HepG2 (cell line): ENCODE results near the gene STK39. TPM values are rescaled to one million over a fixed set of nuclear protein-coding genes. Genes with fewer than 3 reads are reported as not detected.

Source experiments
- ATAC-seq: fragments of 200-7000 bp; cut with Tn5 transposase; 3 replicates; pipeline ENCODE4 v1.9.1; 2020; ENCODE audit warnings: mild to moderate bottlenecking, moderate library complexity
- BruUV-seq: library from RNA; stranded (reverse); fragments of 400-500 nt; replicated peaks from 2 replicates; lab custom pipeline; 2021; lab: Mats Ljungman, UMichigan
- CTCF ChIA-PET: fragments of 300-600 bp; formaldehyde crosslinking; extraction: SDS; loops from one replicate; lab custom pipeline; 2021; ENCODE audit warnings: low total read pairs, inconsistent platforms, low intra/inter-chr PET ratio; lab: Yijun Ruan, JAX
- POLR2A ChIA-PET: fragments of 350-600 bp; sonication (Branson Sonifier 250); formaldehyde crosslinking; loops from one replicate; lab custom pipeline; 2020; ENCODE audit warnings: antibody characterized with exemption, inconsistent platforms; lab: Yijun Ruan, JAX
- DNase-seq: peaks from one replicate; pipeline ENCODE4 v3.0.0-alpha.2; 2015; ENCODE audit warnings: low spot score
- FAIRE-seq: peaks from 3 replicates; lab custom pipeline; 2011; peaks lifted over from hg19 to GRCh38; lab: Jason Lieb, UNC
- H2AFZ ChIP-seq: one replicate; pipeline ENCODE4 v1.6.1; 2011; ENCODE audit warnings: low read length, inconsistent platforms
- H3K27ac ChIP-seq: fragments of 300-600 bp; 3 replicates; pipeline ENCODE4 v1.8.0; 2011; ENCODE audit warnings: mixed run types, mild to moderate bottlenecking, mixed read lengths, low read length, inconsistent platforms; ENCODE audit not compliant: insufficient read depth; ENCODE audit errors: extremely low read length
- H3K27me3 ChIP-seq, 2 experiments: fragments of 200-600 bp in 1 of 2; 2 replicates in 1 of 2; 3 replicates in 1 of 2; pipeline versions ENCODE4 v1.6.0 to v1.8.0; 2011; ENCODE audit warnings: low read length in 2 of 2, mild to moderate bottlenecking in 2 of 2, moderate library complexity in 2 of 2, inconsistent platforms in 1 of 2; ENCODE audit not compliant: insufficient read depth in 2 of 2, control insufficient read depth in 1 of 2
- H3K36me3 ChIP-seq, 2 experiments: fragments of 200-600 bp in 1 of 2; replicated peaks in 1 of 2; 2 replicates in 1 of 2; 3 replicates in 1 of 2; pipeline versions ENCODE4 v1.5.1 to v1.8.0; 2011; ENCODE audit warnings: low read length in 2 of 2, inconsistent platforms in 1 of 2; ENCODE audit not compliant: insufficient read depth in 2 of 2, control insufficient read depth in 1 of 2
- H3K4me1 ChIP-seq: 2 replicates; pipeline ENCODE4 v1.5.1; 2012; ENCODE audit warnings: low read length, inconsistent platforms; ENCODE audit not compliant: insufficient read depth
- H3K4me2 ChIP-seq: 2 replicates; pipeline ENCODE4 v1.6.0; 2011; ENCODE audit warnings: low read depth, low read length, inconsistent platforms
- H3K4me3 ChIP-seq, 3 experiments: fragments of 200-600 bp in 1 of 3; sonication (generic), shearing (Covaris generic) in 1 of 3; replicated peaks in 1 of 3; 2 replicates each; pipeline ENCODE4 v1.5.1; 2011 to 2016; ENCODE audit warnings: low read length in 3 of 3, inconsistent platforms in 2 of 3, low read depth in 2 of 3, mild to moderate bottlenecking in 2 of 3, control low read depth in 1 of 3, mixed read lengths in 1 of 3; ENCODE audit not compliant: insufficient read depth in 1 of 3
- H3K79me2 ChIP-seq: one replicate; pipeline ENCODE4 v1.6.1; 2011; ENCODE audit warnings: low read length, inconsistent platforms; ENCODE audit not compliant: insufficient read depth
- H3K9ac ChIP-seq: 2 replicates; pipeline ENCODE4 v1.6.0; 2011; ENCODE audit warnings: mild to moderate bottlenecking, low read depth, low read length, inconsistent platforms; ENCODE audit not compliant: insufficient read depth
- H3K9me3 ChIP-seq: 2 replicates; pipeline ENCODE4 v1.5.1; 2012; ENCODE audit warnings: mild to moderate bottlenecking, low read length
- H4K20me1 ChIP-seq: 2 replicates; pipeline ENCODE4 v1.6.0; 2011; ENCODE audit warnings: inconsistent platforms, mild to moderate bottlenecking, low read length, moderate library complexity; ENCODE audit not compliant: insufficient read depth
- ATF5 ChIP-seq: sonication (generic); formaldehyde crosslinking; IDR thresholded peaks from 2 replicates; pipeline ENCODE4 v1.4.0; 2020; ENCODE audit warnings: mild to moderate bottlenecking, low read depth, missing genetic modification reagents
- DMTF1 ChIP-seq: sonication (generic); formaldehyde crosslinking; IDR thresholded peaks from 2 replicates; pipeline ENCODE4 v1.4.0; 2020; ENCODE audit warnings: mild to moderate bottlenecking, missing genetic modification reagents
- DNMT3B ChIP-seq: conservative IDR thresholded peaks from 2 replicates; pipeline ENCODE4 v1.6.1; 2016; ENCODE audit warnings: missing biosample characterization, control low read depth
- GFI1 ChIP-seq: sonication (generic); formaldehyde crosslinking; IDR thresholded peaks from 2 replicates; pipeline ENCODE4 v1.5.0; 2020; ENCODE audit warnings: missing genetic modification reagents, mild to moderate bottlenecking, borderline replicate concordance
- HOXD1 ChIP-seq: sonication (generic); formaldehyde crosslinking; IDR thresholded peaks from 2 replicates; pipeline ENCODE4 v1.5.0; 2020; ENCODE audit warnings: missing genetic modification reagents
- MAFK ChIP-seq, 2 experiments: IDR thresholded peaks in 1 of 2; conservative IDR thresholded peaks in 1 of 2; 2 replicates each; pipeline ENCODE4 v1.6.1; 2011; ENCODE audit warnings: improper control_type of control experiment in 2 of 2, low read length in 2 of 2
- PHF21A ChIP-seq: sonication (generic); formaldehyde crosslinking; IDR thresholded peaks from 2 replicates; pipeline ENCODE4 v1.5.0; 2020; ENCODE audit warnings: mild to moderate bottlenecking, missing genetic modification reagents
- RBAK ChIP-seq: sonication (generic); formaldehyde crosslinking; IDR thresholded peaks from 2 replicates; pipeline ENCODE4 v1.5.1; 2020; ENCODE audit warnings: mild to moderate bottlenecking, missing genetic modification reagents
- RBM22 ChIP-seq: fragments of 200-400 bp; formaldehyde crosslinking; optimal IDR thresholded peaks from 2 replicates; pipeline ENCODE3; 2017; ENCODE audit warnings: mild to moderate bottlenecking, low read length, moderate library complexity
- SYNCRIP ChIP-seq: fragments of 200-400 bp; formaldehyde crosslinking; IDR thresholded peaks from 2 replicates; pipeline ENCODE4 v1.6.1; 2018; ENCODE audit warnings: mild to moderate bottlenecking, low read depth, low read length; ENCODE audit not compliant: insufficient read depth
- TBP ChIP-seq: sonication (generic); formaldehyde crosslinking; IDR thresholded peaks from 2 replicates; pipeline ENCODE4 v1.5.0; 2020; ENCODE audit warnings: missing genetic modification reagents
- ZBTB3 ChIP-seq: sonication (generic); formaldehyde crosslinking; IDR thresholded peaks from 2 replicates; pipeline ENCODE4 v1.4.0; 2020; ENCODE audit warnings: low read depth, mild to moderate bottlenecking, moderate library complexity, missing genetic modification reagents, borderline replicate concordance
- ZBTB38 ChIP-seq: sonication (generic); formaldehyde crosslinking; IDR thresholded peaks from 2 replicates; pipeline ENCODE4 v1.5.1; 2020; ENCODE audit warnings: mild to moderate bottlenecking, missing genetic modification reagents
- ZFP62 ChIP-seq: sonication (generic); formaldehyde crosslinking; IDR thresholded peaks from 2 replicates; pipeline ENCODE4 v1.4.0; 2020; ENCODE audit warnings: missing genetic modification reagents
- ZMYM3 ChIP-seq: sonication (generic); formaldehyde crosslinking; IDR thresholded peaks from 2 replicates; pipeline ENCODE4 v1.5.1; 2020; ENCODE audit warnings: mild to moderate bottlenecking, missing genetic modification reagents
- ZNF772 ChIP-seq: sonication (generic); formaldehyde crosslinking; IDR thresholded peaks from 2 replicates; pipeline ENCODE4 v1.5.0; 2020; ENCODE audit warnings: mild to moderate bottlenecking, missing genetic modification reagents
- ZNF878 ChIP-seq: sonication (generic); formaldehyde crosslinking; IDR thresholded peaks from 2 replicates; pipeline ENCODE4 v1.8.1; 2023; ENCODE audit warnings: mild to moderate bottlenecking, missing genetic modification reagents, moderate library complexity
- WGBS: methylation state at CpG from one replicate; pipeline ENCODE4 v1.1.6; 2017; ENCODE audit warnings: low lambda C conversion rate; 5-methylcytosine and 5-hydroxymethylcytosine counted together
- in situ Hi-C: cut with HindIII; loops from 2 replicates; pipeline ENCODE4 v1.10.0; 2017; ENCODE audit warnings: low pct_unique_long_range_greater_than_20kb; ENCODE audit not compliant: extremely low pct_ligation_motif_present
- intact Hi-C: fragments of 100-400 bp; cut with micrococcal nuclease; formaldehyde crosslinking; loops from one replicate; pipeline ENCODE4 v1.10.0; 2022; ENCODE audit not compliant: unreplicated experiment
- polyA plus RNA-seq, 8 experiments: library from polyadenylated mRNA; depleted of rRNA in 3 of 8; stranded (reverse) in 7 of 8; unstranded in 1 of 8; fragments of >200 nt; fragmentation: Illumina TruSeq in 4 of 8; extraction: Trizol in 4 of 8; gene quantifications; 2 replicates each; pipeline versions ENCODE4 v1.2.1 to v1.2.3, GENCODE V29; 2011 to 2016; ENCODE audit warnings: low read depth in 4 of 8, missing spikeins in 1 of 8, mixed read lengths in 1 of 8; ENCODE audit not compliant: insufficient read depth in 1 of 8
- total RNA-seq, 5 experiments: library from RNA; depleted of rRNA; stranded (reverse); fragments of >200 nt; fragmentation: Illumina TruSeq; extraction: Trizol; gene quantifications; 2 replicates each; pipeline ENCODE4 v1.2.3, GENCODE V29; 2016; ENCODE audit warnings: low read depth in 1 of 5

The STK39 gene
- total and polyA plus RNA-seq, 2 of the 13 experiments (the other 11 are each of a cell fraction or from before 2014, with no cell fraction given) = 27.3 to 38.4 TPM

- in situ Hi-C loops (no loop called here), intact Hi-C loops (no loop called here)
- Histone ChIP-seq H3K9me3 (no peaks in the 10 kb centered on the region), H3K27ac (no peak overlapping the region), H3K36me3 (peaks cover 0 to 16% of the 10 kb centered on the region in 2 experiments; a peak in 3 of 5 replicates), H3K4me2 (no peak overlapping the region), H3K27me3 (no peaks in the 10 kb centered on the region), H3K4me1 (peaks cover 26% of the 10 kb centered on the region), H4K20me1 (no peaks in the 10 kb centered on the region), H3K79me2 (peaks cover 10% of the 10 kb centered on the region), H3K4me3 (no peak overlapping the region), H3K9ac (no peak overlapping the region), H2AFZ (no peak overlapping the region)
- ChIA-PET CTCF (no interaction called here), POLR2A (no interaction called here)
- peak; percentile 98 for TF ChIP-seq RBAK
- 0 out of 2 replicates have a peak, but pooled peaks have one; percentile 19 for TF ChIP-seq ZNF878
- TF ChIP-seq DNMT3B = no peak
- no peak for DNase-seq
- no TSS peak for BruUV-seq
- no peak for FAIRE-seq
- ATAC-seq = no peak
- WGBS = 96% methylated on average over 5 of the region's 5 CpGs
Measured at GRCh38 chr2:168230389-168230788, 17.0 kb downstream of the STK39 start.

GRCh38 chr2:168224346-168224745 is 23.0 kb downstream of the STK39 start:
- ATAC-seq = no peak
- Histone ChIP-seq H3K4me3 (no peak overlapping the region), H3K27me3 (no peaks in the 10 kb centered on the region), H3K36me3 (peaks cover 0 to 5% of the 10 kb centered on the region in 2 experiments; a peak in 1 of 5 replicates), H3K4me1 (peaks cover 64% of the 10 kb centered on the region), H2AFZ (no peak overlapping the region), H4K20me1 (no peaks in the 10 kb centered on the region), H3K4me2 (no peak overlapping the region), H3K27ac (no peak overlapping the region), H3K9me3 (no peaks in the 10 kb centered on the region), H3K9ac (no peak overlapping the region), H3K79me2 (peaks cover 12% of the 10 kb centered on the region)
- ChIA-PET CTCF (no interaction called here), POLR2A (no interaction called here)
- 97% methylated on average over 2 of the region's 2 CpGs for WGBS
- FAIRE-seq = no peak
- DNase-seq = no peak
- in situ Hi-C loops (no loop called here), intact Hi-C loops (no loop called here)
- BruUV-seq = no TSS peak
- TF ChIP-seq PHF21A (CRISPR knock-in tag) (no peak), DMTF1 (no peak), ZNF772 (CRISPR knock-in tag) (no peak), RBM22 (no peak), SYNCRIP (no peak), ZMYM3 (CRISPR knock-in tag) (no peak), ATF5 (CRISPR knock-in tag) (no peak), MAFK (conservative IDR thresholded peaks at IDR 0.05 in 1 of 2, IDR thresholded peaks at IDR 0.05 in 1 of 2; ENCODE audit: low read length in 2 of 2) (no peak), ZBTB3 (CRISPR knock-in tag) (no peak), TBP (no peak), ZBTB38 (no peak), HOXD1 (no peak), GFI1 (no peak), ZFP62 (CRISPR knock-in tag) (no peak)
